GM23338 (cell line): ENCODE data around the gene ZMYM4. TPM values are rescaled to one million over a fixed set of nuclear protein-coding genes. Genes with fewer than 3 reads are reported as not detected.

Experiments
- ATAC-seq: fragments of 200-7000 bp; cut with Tn5 transposase; 3 replicates; pipeline ENCODE4 v1.9.1; 2020
- DNase-seq: peaks from one replicate; pipeline ENCODE4 v3.0.0-alpha.2; 2015; ENCODE audit warnings: low spot score
- H2AFZ ChIP-seq: fragments of 200-600 bp; sonication (generic); 2 replicates; pipeline ENCODE4 v1.8.0; 2016; ENCODE audit warnings: antibody characterized with exemption, mild to moderate bottlenecking, moderate library complexity
- H3F3A ChIP-seq: fragments of 200-600 bp; sonication (generic); replicated peaks from 2 replicates; pipeline ENCODE4 v1.8.0; 2017; ENCODE audit warnings: antibody characterized with exemption, mixed run types, low read depth
- H3K27ac ChIP-seq: fragments of 200-600 bp; sonication (generic); 2 replicates; pipeline ENCODE4 v1.6.1; 2016; ENCODE audit warnings: low read depth
- H3K27me3 ChIP-seq: fragments of 200-600 bp; sonication (generic); 2 replicates; pipeline ENCODE4 v1.8.0; 2016; ENCODE audit warnings: mild to moderate bottlenecking, mixed run types, moderate library complexity; ENCODE audit not compliant: insufficient read depth
- H3K36me3 ChIP-seq: fragments of 200-600 bp; sonication (generic); 2 replicates; pipeline ENCODE4 v1.8.0; 2016; ENCODE audit warnings: mild to moderate bottlenecking; ENCODE audit not compliant: insufficient read depth
- H3K4me1 ChIP-seq: fragments of 200-600 bp; sonication (generic); 2 replicates; pipeline ENCODE4 v1.8.0; 2016; ENCODE audit warnings: mild to moderate bottlenecking, moderate library complexity; ENCODE audit not compliant: insufficient read depth
- H3K4me2 ChIP-seq: fragments of 200-600 bp; sonication (generic); 2 replicates; pipeline ENCODE4 v1.7.1; 2017; ENCODE audit warnings: mixed run types
- H3K4me3 ChIP-seq: fragments of 200-600 bp; sonication (generic); 2 replicates; pipeline ENCODE4 v1.6.1; 2016; ENCODE audit warnings: mixed run types
- H3K79me2 ChIP-seq: fragments of 200-600 bp; sonication (generic); replicated peaks from 2 replicates; pipeline ENCODE4 v1.8.0; 2017; ENCODE audit warnings: mild to moderate bottlenecking; ENCODE audit not compliant: insufficient read depth
- H3K9me2 ChIP-seq: fragments of 200-600 bp; sonication (generic); 2 replicates; pipeline ENCODE4 v1.8.0; 2017; ENCODE audit not compliant: insufficient read depth
- H4K20me1 ChIP-seq: fragments of 200-600 bp; sonication (generic); replicated peaks from 2 replicates; pipeline ENCODE4 v1.8.0; 2017; ENCODE audit warnings: mild to moderate bottlenecking; ENCODE audit not compliant: insufficient read depth
- H3K27ac Mint-ChIP-seq: 2 replicates; pipeline ENCODE4 v1.8.0; 2020; ENCODE audit warnings: inconsistent platforms, mild to moderate bottlenecking, moderate library complexity, mixed read lengths
- H3K27me3 Mint-ChIP-seq: 3 replicates; pipeline ENCODE4 v1.8.0; 2022; ENCODE audit warnings: low read depth, mild to moderate bottlenecking, moderate library complexity, mixed read lengths, inconsistent platforms; ENCODE audit not compliant: insufficient read depth, poor library complexity
- H3K36me3 Mint-ChIP-seq: 3 replicates; pipeline ENCODE4 v1.8.0; 2021; ENCODE audit warnings: low read depth, mild to moderate bottlenecking, inconsistent platforms, moderate library complexity, mixed read lengths
- H3K4me1 Mint-ChIP-seq: 3 replicates; pipeline ENCODE4 v1.8.0; 2020; ENCODE audit warnings: mild to moderate bottlenecking, inconsistent platforms, mixed read lengths
- H3K4me3 Mint-ChIP-seq: 3 replicates; pipeline ENCODE4 v1.8.0; 2021; ENCODE audit warnings: moderate library complexity, mild to moderate bottlenecking, inconsistent platforms, mixed read lengths
- H3K9me3 Mint-ChIP-seq: 3 replicates; pipeline ENCODE4 v1.8.0; 2020; ENCODE audit warnings: moderate library complexity, mild to moderate bottlenecking, inconsistent platforms, mixed read lengths
- POLR2AphosphoS5 ChIP-seq: IDR thresholded peaks from 2 replicates; pipeline ENCODE4 v1.6.1; 2016; ENCODE audit warnings: antibody characterized with exemption, low read depth
- ZNF114 ChIP-seq: fragments of 250-450 bp; sonication (Bioruptor Pico); IDR thresholded peaks from 2 replicates; pipeline ENCODE4 v1.5.0; 2020; ENCODE audit warnings: mild to moderate bottlenecking, moderate library complexity
- polyA plus RNA-seq: library from polyadenylated mRNA; unstranded; fragments of >200 nt; fragmentation: Nextera tagmentation; extraction: Ambion mirVana; gene quantifications from 2 replicates; pipeline ENCODE4 v1.2.1, GENCODE V29; 2016
- total RNA-seq: library from RNA; depleted of rRNA; stranded (reverse); fragments of >200 nt; shearing (Covaris generic); gene quantifications from 2 replicates; pipeline ENCODE4 v1.2.3, GENCODE V29; 2014
- TF ChIP-seq, protein P1 (sequence below): IDR thresholded peaks from one replicate; pipeline ENCODE4 v1.6.1; 2018; ENCODE audit warnings: antibody characterized with exemption; ENCODE audit not compliant: unreplicated experiment
- TF ChIP-seq, protein P2 (sequence below): IDR thresholded peaks from 2 replicates; pipeline ENCODE4 v1.6.1; 2016; ENCODE audit warnings: antibody characterized with exemption
- TF ChIP-seq, protein P3 (sequence below): fragments of 250-450 bp; sonication (Bioruptor Pico); IDR thresholded peaks from 2 replicates; pipeline ENCODE4 v1.5.0; 2020; ENCODE audit warnings: mild to moderate bottlenecking, moderate library complexity

The ZMYM4 gene
- total and polyA plus RNA-seq, 2 experiments from 2014 or later, result 65.4 to 68.5 TPM

DNA sequence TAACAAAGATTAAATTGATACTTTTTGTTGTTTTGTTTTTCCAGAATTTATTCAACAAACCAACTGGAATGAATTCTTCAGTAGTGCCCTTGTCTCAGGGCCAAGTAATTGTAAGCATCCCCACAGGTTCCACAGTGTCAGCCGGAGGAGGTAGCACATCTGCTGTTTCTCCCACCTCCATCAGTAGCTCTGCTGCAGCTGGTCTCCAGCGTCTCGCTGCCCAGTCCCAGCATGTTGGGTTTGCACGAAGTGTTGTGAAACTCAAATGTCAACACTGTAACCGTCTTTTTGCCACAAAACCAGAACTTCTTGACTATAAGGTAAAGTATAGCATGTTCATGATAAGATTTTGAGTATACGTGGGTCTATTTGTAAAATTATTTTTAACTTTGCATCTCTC, 118.5 kb downstream of the ZMYM4 start (continued):
- TF ChIP-seq, protein P1, sequence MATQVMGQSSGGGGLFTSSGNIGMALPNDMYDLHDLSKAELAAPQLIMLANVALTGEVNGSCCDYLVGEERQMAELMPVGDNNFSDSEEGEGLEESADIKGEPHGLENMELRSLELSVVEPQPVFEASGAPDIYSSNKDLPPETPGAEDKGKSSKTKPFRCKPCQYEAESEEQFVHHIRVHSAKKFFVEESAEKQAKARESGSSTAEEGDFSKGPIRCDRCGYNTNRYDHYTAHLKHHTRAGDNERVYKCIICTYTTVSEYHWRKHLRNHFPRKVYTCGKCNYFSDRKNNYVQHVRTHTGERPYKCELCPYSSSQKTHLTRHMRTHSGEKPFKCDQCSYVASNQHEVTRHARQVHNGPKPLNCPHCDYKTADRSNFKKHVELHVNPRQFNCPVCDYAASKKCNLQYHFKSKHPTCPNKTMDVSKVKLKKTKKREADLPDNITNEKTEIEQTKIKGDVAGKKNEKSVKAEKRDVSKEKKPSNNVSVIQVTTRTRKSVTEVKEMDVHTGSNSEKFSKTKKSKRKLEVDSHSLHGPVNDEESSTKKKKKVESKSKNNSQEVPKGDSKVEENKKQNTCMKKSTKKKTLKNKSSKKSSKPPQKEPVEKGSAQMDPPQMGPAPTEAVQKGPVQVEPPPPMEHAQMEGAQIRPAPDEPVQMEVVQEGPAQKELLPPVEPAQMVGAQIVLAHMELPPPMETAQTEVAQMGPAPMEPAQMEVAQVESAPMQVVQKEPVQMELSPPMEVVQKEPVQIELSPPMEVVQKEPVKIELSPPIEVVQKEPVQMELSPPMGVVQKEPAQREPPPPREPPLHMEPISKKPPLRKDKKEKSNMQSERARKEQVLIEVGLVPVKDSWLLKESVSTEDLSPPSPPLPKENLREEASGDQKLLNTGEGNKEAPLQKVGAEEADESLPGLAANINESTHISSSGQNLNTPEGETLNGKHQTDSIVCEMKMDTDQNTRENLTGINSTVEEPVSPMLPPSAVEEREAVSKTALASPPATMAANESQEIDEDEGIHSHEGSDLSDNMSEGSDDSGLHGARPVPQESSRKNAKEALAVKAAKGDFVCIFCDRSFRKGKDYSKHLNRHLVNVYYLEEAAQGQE, result no peak
- TF ChIP-seq, protein P2, sequence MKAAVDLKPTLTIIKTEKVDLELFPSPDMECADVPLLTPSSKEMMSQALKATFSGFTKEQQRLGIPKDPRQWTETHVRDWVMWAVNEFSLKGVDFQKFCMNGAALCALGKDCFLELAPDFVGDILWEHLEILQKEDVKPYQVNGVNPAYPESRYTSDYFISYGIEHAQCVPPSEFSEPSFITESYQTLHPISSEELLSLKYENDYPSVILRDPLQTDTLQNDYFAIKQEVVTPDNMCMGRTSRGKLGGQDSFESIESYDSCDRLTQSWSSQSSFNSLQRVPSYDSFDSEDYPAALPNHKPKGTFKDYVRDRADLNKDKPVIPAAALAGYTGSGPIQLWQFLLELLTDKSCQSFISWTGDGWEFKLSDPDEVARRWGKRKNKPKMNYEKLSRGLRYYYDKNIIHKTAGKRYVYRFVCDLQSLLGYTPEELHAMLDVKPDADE, result no peak
- TF ChIP-seq ZNF114 (no peak), POLR2AphosphoS5 (no peak)

DNA sequence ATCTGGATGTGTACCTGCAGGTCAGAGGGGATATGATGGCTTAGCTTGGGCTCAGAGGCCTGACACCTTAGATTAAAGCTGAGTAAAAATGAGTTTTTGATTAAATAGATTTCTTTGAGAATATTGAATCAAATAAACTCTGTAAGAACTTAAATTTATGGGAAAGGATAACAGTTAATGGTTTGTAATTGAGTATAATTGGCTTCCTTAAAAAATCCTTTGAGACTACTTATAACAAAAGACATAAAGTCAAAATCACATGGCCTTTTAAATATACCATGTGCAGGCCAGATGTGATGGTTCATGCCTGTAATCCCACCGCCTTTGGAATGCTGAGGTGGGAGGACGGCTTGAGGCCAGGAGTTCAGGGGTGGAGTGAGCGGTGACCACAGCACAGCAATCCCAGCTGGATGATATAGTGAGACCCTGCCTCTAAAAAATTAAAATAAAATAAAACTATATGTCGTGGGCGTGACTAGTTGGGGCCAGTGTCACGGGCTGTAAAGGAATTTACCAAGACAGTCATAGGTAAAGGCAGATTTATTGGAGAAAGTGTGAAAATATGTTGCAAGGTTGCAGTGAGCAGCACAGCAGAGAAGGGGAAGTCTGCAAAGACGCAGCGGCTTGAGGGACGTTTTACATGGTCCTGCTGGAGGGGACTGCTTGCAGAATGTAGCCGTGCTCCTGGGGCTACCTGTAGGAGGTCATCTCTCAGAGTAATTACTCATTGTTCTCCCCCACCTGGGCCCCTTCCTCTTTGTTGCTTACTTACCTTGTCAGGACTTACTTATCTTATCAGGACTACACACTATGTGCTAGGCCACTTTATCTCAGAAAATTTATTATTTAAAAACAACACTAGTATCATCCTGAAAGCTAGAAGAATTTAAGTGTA, 122.3 kb downstream of the ZMYM4 start:
- peak overlapping the region; percentile 97 for H3K27ac Mint-ChIP-seq
- no peaks in the 10 kb centered on the region for H3K9me2 ChIP-seq
- H3K36me3 Mint-ChIP-seq, result peaks cover 54% of the 10 kb centered on the region
- peaks cover 3% of the 10 kb centered on the region; the same call in 1 of the 3 replicates for H3K9me3 Mint-ChIP-seq
- H3K27me3 Mint-ChIP-seq, result peaks cover 16% of the 10 kb centered on the region
- peaks cover 12% of the 10 kb centered on the region; the same call in 1 of the 2 replicates for H3K36me3 ChIP-seq
- no peaks in the 10 kb centered on the region for H4K20me1 ChIP-seq
- peak overlapping the region; percentile 9 for H3K4me3 ChIP-seq
- H3K27me3 ChIP-seq, result no peaks in the 10 kb centered on the region
- H3K4me1 Mint-ChIP-seq, result peaks cover 58% of the 10 kb centered on the region
- peak overlapping the region; percentile 53 for H3K4me2 ChIP-seq
- H3K27ac ChIP-seq, result peak overlapping the region; percentile 92
- H3K79me2 ChIP-seq, result no peaks in the 10 kb centered on the region
- no peaks in the 10 kb centered on the region for H3F3A ChIP-seq
- H3K4me1 ChIP-seq, result peaks cover 53% of the 10 kb centered on the region
- peak overlapping the region; percentile 15 for H3K4me3 Mint-ChIP-seq
- TF ChIP-seq, protein P1, result no peak
- TF ChIP-seq, protein P3, sequence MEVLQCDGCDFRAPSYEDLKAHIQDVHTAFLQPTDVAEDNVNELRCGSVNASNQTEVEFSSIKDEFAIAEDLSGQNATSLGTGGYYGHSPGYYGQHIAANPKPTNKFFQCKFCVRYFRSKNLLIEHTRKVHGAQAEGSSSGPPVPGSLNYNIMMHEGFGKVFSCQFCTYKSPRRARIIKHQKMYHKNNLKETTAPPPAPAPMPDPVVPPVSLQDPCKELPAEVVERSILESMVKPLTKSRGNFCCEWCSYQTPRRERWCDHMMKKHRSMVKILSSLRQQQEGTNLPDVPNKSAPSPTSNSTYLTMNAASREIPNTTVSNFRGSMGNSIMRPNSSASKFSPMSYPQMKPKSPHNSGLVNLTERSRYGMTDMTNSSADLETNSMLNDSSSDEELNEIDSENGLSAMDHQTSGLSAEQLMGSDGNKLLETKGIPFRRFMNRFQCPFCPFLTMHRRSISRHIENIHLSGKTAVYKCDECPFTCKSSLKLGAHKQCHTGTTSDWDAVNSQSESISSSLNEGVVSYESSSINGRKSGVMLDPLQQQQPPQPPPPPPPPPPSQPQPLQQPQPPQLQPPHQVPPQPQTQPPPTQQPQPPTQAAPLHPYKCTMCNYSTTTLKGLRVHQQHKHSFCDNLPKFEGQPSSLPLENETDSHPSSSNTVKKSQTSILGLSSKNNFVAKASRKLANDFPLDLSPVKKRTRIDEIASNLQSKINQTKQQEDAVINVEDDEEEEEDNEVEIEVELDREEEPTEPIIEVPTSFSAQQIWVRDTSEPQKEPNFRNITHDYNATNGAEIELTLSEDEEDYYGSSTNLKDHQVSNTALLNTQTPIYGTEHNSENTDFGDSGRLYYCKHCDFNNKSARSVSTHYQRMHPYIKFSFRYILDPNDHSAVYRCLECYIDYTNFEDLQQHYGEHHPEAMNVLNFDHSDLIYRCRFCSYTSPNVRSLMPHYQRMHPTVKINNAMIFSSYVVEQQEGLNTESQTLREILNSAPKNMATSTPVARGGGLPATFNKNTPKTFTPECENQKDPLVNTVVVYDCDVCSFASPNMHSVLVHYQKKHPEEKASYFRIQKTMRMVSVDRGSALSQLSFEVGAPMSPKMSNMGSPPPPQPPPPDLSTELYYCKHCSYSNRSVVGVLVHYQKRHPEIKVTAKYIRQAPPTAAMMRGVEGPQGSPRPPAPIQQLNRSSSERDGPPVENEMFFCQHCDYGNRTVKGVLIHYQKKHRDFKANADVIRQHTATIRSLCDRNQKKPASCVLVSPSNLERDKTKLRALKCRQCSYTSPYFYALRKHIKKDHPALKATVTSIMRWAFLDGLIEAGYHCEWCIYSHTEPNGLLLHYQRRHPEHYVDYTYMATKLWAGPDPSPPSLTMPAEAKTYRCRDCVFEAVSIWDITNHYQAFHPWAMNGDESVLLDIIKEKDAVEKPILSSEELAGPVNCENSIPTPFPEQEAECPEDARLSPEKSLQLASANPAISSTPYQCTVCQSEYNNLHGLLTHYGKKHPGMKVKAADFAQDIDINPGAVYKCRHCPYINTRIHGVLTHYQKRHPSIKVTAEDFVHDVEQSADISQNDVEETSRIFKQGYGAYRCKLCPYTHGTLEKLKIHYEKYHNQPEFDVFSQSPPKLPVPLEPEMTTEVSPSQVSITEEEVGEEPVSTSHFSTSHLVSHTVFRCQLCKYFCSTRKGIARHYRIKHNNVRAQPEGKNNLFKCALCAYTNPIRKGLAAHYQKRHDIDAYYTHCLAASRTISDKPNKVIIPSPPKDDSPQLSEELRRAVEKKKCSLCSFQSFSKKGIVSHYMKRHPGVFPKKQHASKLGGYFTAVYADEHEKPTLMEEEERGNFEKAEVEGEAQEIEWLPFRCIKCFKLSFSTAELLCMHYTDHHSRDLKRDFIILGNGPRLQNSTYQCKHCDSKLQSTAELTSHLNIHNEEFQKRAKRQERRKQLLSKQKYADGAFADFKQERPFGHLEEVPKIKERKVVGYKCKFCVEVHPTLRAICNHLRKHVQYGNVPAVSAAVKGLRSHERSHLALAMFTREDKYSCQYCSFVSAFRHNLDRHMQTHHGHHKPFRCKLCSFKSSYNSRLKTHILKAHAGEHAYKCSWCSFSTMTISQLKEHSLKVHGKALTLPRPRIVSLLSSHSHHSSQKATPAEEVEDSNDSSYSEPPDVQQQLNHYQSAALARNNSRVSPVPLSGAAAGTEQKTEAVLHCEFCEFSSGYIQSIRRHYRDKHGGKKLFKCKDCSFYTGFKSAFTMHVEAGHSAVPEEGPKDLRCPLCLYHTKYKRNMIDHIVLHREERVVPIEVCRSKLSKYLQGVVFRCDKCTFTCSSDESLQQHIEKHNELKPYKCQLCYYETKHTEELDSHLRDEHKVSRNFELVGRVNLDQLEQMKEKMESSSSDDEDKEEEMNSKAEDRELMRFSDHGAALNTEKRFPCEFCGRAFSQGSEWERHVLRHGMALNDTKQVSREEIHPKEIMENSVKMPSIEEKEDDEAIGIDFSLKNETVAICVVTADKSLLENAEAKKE (CRISPR knock-in tag), result peak; percentile 69; the same call in 1 of the 2 replicates
- ATAC-seq (peak; percentile 94), DNase-seq (peak; percentile 72)
- no peak overlapping the region for H2AFZ ChIP-seq
